GM19023 (cell line): ENCODE data around the gene JARID2.
A peak's percentile ranks its signal among the peaks of the same experiment; 100 is the strongest.
"Not testable (repeated sequence)": the region's sequence is repeated elsewhere in the genome, so short reads cannot be mapped to it uniquely, and the experiment has no call there.

ENCODE experiments used
- ATAC-seq: cut with Tn5 transposase; IDR thresholded peaks from one replicate; pipeline ENCODE4 v1.9.1; 2021; ENCODE audit warnings: mild to moderate bottlenecking, moderate library complexity; ENCODE audit not compliant: unreplicated experiment

Gene JARID2

DNA sequence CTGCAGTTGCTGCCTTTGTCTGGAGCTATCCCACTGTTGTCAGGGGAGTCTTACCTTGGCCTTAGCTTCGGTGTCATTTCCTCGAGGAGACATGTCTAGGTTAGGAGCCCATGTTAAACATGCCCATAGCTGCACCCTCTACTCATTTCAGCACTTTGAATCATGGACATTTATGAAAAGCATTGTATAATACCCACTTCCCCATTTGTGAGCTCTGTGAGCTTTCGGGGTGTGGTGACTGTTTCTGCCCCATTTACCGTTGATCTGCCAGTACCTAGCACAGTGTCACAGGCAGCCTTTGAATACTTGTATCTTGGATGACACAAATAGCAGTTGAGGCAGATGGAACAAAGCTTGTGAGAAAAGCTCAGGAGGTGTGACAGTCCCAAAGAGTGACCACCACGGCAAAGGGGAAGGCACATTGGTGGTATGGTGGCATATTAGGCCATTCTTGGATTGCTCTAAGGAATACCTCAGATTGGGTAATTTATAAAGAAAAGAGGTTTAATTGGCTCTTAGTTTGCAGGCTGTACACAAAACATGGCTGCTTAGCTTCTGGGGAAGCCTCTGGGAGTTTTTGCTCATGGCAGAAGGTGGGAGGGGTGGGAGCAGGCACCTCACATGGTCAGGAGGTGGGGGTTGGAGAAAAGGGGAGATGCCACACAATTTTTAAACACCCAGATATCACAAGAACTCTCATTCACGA, 42.0 kb downstream of the JARID2 start:
- ATAC-seq: peak; percentile 93

DNA sequence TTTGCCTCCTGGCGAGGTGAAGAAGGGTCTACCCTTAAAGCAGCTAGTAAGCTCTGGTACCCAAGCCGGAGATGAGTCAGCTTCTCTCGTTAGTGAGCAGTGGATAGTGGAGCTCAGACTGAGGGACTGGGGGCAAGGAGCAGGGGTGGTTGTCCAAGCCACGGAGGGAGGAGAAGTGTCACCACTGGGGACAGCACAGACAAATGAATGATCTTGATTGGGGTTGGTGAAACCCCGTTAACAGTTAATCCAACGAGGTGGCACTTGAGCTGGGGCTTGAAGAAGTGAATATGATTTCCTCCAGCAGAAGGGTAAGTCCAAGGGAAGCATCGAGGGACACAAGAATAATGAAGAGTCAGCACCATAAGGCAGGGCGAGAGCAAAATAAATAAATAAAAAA, 43.0 kb downstream of the JARID2 start:
- ATAC-seq: no peak

DNA sequence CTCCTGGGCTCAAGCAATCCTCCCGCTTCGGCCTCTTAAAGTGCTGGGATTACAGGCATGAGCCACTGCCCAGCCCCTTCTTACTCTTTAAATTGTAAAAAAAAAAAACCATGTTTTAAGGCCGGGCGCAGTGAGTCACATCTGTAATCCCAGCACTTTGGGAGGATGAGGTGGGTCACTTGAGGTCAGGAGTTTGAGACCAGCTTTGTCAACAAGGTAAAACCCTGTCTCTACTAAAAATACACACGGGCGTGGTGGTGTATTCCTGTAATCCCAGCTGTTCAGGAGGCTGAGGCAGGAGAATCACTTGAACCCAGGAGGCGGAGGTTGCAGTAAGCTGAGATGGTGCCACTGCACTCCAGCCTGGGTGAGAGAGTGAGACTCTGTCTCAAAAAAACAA, 43.6 kb downstream of the JARID2 start:
- not testable (repeated sequence) for ATAC-seq

DNA sequence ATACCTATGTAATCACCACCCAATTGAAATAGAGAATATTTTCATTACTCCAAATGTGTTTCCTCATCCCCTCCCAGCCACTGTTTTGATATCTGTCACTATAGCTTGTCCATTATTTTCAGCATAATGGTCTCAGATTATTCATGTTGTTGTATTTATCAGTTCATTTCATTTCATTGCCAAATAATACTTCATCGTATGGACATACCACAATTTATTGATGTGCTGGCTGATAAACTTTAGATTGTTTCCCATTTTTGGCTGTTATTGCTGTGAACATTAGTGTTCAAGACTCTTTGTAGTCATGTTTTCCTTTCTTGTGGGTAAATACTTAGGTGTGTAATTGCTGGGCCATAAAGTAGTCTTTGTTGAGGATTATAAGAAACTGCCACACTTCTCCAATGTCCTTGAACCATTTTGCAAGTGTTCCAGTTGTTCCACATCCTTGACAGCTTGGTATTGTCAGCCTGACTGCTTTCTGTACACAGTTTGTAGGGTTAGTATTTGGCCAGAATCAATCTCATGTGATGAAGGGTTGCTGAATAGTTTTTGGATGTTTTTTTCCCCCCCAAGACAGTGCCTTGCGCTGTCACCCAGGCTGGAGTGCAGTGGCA, 44.3 kb downstream of the JARID2 start:
- ATAC-seq: no peak

DNA sequence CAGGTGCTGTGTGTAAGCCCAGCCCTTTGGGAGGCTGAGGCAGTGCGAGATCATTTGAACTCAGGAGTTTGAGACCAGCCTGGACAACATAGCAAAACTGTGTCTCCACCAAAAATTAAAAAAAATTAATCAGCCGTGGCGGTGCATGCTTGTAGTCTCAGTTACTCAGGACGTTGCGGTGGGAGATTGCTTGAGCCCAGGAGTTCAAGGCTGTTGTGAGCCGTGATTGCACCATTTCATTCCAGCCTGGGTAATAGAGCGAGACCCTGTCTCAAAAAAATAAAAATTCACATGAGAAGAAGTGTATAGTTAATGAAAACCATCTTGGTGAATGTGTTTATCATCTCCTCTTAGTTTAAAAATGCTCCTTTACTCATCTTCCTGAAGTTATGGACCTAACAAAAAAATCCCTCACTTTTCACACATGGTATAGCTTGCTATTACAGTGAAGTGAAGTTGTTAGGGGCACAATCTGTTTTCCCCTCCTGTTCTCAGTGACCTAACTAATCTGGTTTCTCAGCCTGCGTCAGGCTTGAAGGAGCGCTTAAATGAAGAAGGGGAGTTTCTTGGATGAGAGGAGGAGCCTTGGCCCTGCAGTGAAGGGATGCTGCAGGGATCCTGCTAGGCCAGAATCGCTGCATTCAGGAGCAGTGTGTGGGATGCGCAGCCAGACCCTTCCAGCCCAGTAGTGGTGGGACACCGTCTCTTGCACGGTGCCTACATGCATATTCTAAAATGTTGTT, 45.3 kb downstream of the JARID2 start:
- no peak for ATAC-seq

DNA sequence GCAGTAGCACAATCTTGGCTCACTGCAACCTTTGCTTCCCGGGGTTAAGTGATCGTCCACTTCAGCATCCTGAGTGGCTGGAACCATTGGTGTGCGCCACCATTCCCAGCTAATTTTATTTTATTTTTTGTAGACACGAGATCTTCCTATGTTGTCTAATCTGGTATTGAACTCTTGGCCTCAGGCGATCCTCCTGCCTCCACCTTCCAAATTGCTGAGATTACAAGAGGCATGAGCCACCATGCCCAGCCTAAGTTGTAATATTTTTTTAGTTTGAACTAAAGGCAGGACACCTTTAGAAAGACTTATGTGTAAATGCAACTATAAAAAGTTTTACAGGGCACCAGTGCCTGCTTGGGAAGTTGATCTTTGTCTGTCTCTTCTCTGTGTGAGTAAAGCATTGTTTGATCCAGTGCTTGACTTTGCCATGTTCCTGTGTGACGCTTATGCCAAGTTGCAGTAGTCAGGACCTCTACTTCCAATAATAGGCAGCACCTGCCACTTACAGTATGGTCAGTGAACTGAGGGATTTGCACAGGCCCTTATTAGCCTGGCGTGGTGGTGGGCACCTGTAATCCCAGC, 46.9 kb downstream of the JARID2 start:
- no peak for ATAC-seq

DNA sequence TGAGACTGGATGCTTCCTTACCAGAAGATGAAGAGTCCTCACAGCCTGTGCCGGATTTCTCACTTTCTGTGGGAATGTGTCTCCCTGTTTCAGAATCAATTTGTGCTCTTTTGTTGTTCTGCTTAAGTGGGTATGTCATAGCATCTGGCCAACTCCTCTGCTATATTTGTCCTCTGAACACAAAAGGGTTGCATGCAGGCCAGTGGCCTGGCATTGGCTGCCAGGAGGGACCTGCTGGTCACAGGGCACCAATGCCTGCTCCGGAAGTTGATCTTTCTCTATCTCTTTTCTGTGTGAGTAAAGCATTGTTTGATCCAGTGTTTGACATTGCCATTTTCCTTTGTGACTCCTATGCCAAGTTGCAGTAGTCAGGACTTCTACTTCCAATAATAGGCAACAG, 47.8 kb downstream of the JARID2 start:
- no peak for ATAC-seq

DNA sequence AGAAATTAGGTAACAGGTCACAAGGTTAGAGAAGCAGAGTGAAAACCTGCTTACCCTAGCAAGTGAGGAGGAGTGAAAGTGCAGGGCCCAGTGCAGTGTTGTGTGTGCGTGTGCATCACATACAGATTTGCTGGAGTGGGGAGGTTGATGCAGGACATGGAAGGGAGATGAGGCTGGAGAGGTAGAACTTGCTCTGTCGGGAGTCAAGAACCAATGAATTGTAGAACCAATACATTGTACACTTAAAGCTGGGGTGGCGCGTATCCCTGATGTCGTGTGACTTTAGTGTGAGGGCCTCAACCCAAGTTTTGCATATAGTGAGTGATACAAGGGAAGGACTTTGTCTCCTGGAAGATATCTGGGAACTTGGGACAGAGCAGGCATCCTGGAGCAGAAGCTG, 48.6 kb downstream of the JARID2 start:
- no peak for ATAC-seq

DNA sequence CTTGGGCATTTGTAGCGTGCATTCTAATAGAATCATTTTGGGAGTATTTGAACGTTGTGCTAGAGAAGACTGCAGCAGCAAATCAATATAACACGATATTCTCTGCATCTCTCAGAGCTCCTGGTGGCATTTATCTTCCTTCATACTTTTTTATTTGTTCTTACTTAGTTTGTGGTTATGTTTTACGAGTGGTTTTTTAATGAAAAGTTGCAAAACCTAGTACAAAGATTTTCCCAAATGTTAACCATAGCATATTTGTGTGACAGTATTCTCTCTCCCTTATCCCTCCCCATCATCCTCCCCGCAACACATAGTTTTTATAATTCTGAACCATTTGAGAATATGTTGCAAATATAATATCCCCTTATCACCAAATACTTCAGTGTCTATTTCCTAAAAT, 50.4 kb downstream of the JARID2 start:
- ATAC-seq: no peak

DNA sequence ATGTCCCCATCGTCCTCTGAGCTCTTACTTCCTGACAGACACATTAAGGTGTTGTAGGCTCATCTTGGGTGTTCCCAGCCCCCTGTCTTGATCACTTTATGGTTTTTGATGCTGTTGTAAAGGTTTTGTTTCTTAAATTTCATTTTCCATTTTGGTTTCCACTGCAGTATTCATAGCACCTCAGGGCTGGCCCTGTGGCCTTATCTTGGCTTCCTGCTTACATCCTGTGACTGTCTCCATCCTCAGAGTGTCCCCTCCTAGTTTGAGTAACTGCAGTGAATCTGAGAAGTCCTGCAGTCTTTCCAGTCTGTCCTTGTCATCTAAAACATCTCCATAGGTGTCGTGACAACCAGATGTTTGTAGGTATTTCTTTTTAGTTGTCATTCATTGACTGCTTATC, 50.9 kb downstream of the JARID2 start:
- peak; percentile 58 for ATAC-seq

DNA sequence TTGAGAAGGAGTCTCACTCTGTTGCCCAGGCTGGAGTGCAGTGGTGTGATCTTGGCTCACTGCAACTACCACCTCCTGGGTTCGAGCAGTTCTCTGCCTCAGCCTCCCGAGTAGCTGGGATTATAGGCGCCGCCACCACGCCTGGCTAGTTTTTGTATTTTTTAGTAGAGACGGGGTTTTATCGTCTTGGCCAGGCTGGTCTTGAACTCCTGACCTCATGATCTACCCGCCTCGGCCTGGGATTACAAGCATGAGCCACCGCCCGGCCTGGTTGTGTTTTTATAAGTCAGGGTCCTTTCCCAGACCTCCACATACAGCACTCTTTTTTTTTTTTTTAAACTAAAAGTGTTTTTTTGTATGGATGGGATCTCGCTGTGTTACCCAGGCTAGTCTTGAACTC, 51.3 kb downstream of the JARID2 start:
- ATAC-seq: not testable (repeated sequence)

DNA sequence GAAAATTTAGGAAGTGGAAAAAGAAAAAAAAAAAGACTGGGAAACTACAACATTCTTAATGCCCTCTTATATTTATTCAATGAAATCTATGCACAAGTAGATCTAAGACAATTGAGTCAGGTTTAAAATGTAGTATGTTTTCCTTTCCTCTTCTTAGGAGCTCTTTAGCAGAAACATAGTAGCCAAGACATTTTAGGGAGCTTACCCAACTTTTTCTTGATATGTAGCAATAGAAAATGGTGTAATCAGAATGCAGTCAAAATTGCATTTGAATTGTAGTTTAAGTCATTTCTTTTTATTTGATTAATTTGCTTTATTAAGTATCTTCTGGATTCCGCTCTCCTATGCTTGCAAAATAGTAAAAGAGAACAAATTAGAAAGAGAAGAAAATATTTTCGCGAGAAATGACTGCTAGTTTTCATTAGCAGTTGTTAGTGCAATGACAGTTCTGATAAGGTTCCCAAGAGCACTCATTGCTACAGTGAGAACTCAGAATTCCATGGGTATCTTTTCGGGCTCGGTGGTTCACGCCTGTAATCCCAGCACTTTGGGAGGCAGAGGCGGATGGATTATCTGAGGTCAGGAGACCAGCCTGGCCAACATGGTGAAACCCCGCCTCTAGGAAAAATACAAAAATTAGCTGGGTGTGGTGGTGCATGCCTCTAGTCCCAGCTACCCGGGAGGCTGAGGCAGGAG, 52.2 kb downstream of the JARID2 start:
- no peak for ATAC-seq

DNA sequence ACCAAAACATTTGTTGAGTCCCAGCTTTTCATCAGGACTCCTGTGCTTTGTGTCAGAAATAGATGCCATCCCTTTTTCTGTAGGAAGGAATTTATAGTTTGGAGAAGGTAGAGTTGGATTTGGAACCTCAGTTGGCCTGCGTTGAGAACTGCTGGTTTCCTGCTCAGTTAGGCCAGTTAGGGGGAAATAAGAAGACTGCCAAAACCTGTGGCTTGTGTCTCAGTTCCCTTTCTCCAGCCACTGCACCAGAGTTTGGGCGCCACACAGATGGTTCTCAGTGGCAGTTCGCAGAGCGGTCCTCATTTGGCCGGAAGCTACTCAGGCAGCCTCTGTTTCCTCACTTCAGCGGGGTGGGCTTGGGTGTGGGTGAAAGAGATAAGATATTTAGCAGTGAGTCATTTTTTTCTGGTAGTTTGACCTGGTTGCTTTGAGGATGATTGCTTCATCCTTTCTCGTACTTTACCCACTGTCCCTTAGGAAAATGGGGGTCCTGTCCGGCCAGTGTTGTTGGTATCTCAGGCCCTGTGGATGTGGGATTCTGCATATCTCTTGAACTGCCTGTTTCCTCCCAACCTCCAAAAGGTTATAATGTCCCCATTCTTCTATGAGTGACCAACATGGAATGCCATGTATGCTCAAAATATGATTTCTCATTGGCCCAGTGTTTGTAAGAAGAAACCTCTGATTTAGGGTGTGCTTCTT, 53.7 kb downstream of the JARID2 start:
- peak; percentile 86 for ATAC-seq

DNA sequence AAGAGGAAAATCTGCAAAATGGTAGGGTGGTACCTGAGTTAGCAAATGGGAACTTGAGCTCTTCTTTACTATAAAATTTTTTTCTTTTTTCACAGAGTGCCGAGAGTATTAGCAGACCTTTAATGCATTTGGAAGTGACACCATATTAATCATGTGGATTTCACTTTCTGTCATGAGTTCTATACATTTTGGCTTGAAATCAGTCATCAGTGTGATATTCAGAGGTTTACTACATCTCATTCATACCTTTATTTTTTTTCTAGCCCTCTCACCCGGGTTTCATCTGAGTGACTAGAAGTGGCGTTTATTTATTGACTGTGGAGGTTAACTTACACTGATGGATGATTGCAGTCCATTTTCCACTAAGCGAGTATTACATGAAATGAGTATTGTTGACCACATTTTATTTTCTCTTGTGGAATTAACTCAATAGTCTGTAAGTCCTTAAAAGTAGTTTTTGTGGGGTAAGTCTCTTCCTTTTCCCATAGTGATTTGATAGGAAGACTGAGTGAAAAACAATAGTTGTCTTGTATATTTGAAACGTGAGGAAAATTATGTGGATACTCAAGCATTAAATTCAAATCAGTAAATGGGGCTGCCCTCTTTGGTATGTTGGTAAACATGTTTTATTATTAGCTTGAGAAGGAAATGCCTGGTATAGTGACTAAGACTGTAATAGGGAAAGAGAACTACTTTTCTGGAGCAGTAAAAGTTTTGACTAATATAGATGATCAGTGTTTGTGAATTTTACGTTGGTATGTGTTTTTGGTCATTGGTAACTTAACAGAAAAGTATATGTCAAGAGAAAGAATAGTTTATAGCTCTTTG, 55.5 kb downstream of the JARID2 start:
- no peak for ATAC-seq

DNA sequence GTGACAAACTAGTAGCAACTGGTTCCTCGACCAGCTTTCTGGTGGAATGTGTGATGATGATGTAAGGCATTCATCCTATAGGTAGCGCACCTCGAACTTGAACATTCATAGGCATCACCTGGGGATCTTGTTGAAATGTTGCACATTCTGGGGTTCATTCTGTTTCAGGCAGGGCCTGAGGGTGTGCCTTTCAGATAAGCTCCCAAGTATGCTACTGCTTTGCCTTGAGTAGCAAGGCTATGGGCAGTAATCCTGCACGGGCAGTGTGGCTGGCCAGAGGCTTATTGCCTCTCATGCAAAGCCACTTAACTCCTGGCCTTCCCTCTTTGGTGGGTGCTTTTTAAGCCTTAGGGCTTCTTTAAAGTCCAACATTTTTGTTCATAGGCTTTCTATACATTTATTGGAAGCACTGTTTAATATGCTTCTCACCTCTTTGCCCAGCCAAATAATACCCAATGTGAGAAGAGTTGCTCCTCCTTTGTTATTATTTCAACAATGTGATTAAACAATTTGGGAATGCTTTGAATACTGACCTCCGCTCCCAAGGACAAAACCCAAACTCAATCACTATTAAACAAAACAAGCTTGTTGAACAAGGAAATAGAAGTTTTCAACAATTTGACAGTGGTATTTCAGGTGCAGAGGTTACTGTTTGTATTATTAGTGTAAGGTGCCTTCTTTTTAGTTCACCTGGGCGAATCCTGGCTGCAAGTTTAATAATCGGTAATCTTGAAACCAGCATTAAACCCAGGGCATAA, 57.5 kb downstream of the JARID2 start:
- ATAC-seq: no peak

DNA sequence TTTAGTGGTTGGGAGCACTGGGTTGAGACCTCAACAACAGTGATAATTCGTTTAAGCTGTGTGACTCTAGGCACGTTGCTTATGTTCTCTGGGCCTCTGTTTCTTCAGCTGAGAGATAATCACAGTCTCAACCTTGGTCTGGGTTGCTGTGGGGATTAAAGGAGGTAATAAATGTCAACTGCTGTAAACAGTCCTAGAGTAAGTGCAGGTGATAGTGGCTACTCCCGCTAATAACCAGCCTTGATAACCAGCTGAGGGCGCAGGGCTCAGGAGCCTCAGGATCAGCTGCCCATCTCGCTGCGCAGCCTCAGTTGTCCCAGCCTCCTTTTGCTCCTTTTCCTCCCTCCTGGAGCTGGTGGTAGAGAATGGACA, 58.0 kb downstream of the JARID2 start:
- ATAC-seq: no peak

DNA sequence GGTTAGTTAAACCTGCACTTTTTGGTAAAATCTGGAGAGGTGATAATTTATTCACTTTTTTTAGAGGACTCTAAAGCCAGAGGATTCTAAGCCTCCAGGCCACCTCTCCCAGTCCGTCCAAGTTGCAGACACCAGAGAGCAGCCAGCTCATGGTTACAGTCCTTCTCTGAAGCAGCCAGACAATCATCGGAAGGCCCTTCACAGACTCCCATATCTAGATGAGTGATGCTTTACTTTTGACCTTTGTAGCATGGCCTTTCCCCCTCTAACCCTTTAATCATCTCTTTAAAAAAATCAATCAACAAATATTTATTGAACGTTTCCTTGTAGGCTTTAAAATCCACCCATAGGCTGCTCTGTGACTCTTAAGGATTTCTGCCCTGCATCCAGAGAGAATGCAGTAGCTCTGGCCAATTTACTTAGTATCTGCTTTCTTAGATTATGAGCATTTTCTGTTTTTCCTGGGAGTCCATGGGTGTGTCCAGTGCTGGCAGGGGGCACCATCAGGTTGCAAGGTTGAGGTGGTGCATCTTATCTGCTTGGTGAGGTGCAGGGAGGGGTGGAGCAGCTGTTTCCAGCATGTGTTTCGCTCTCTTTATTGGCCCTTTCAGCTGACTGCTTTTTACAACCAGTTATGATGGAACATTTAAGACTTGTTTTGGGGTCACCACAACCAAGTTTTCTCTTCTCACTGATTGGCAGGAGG, 58.6 kb downstream of the JARID2 start:
- ATAC-seq: no peak

DNA sequence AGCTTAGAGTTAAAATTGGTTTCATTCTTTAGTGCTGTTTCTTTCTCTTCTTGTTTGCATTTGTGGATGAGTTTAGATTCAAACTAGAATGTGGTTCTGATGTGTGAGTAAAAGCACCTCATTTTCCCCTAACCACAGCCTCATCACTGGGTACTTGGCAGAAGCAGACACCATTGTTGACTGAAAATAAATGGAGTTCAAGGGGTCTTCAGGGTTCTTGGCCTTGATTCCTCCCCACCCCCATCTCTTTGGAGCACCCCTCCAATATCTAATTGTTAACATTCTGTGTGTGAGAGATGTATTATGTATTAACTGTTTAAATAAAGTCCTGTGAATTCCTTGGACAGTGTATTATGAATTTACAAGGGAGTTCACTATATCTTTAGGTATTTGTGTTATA, 59.6 kb downstream of the JARID2 start:
- ATAC-seq: peak; percentile 75
